ENCODE measurements around the gene EPHB1. TPM values are rescaled to one million over a fixed set of nuclear protein-coding genes. Genes with fewer than 3 reads are reported as not detected.

The EPHB1 gene
- polyA plus RNA-seq, 1 experiment, result 0.11 TPM

DNA sequence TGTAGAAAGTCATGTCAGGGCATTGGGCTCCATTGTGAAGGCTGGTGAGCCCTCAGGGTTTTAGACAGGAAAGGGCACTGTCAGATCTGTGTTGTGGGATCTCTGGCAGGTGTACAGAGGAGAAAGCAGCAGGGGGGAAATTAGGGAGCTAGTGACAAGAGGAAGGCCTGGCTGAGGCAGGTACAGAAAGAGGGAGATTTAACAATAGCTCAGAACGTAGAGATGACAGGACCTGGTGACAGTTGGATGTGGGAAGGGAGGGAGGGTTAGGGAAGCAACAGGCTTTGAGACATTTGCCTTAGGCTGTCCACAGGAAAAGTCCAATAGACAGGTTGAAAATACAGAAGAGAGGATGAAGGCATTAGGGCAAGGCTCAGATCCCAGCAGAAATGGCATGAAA lies 288.1 kb downstream of the EPHB1 start:
- DNase-seq (ENCODE audit: low read depth, low spot score), result no peak
- H3K27me3 ChIP-seq (ENCODE audit: control insufficient read depth, insufficient read depth, low read length), result no peaks in the 10 kb centered on the region
- ChIA-PET POLR2A (no interaction called here), CTCF (no interaction called here)
- H3K27ac ChIP-seq (ENCODE audit: low read depth, low read length), result no peak overlapping the region
- no peaks in the 10 kb centered on the region for H3K9me3 ChIP-seq (ENCODE audit: control insufficient read depth, insufficient read depth, low read length)
- TF ChIP-seq, protein P1, sequence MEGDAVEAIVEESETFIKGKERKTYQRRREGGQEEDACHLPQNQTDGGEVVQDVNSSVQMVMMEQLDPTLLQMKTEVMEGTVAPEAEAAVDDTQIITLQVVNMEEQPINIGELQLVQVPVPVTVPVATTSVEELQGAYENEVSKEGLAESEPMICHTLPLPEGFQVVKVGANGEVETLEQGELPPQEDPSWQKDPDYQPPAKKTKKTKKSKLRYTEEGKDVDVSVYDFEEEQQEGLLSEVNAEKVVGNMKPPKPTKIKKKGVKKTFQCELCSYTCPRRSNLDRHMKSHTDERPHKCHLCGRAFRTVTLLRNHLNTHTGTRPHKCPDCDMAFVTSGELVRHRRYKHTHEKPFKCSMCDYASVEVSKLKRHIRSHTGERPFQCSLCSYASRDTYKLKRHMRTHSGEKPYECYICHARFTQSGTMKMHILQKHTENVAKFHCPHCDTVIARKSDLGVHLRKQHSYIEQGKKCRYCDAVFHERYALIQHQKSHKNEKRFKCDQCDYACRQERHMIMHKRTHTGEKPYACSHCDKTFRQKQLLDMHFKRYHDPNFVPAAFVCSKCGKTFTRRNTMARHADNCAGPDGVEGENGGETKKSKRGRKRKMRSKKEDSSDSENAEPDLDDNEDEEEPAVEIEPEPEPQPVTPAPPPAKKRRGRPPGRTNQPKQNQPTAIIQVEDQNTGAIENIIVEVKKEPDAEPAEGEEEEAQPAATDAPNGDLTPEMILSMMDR (IDR thresholded peaks at IDR 0.05; ENCODE audit: low read depth, low read length), result no peak
- H3K4me3 ChIP-seq (ENCODE audit: low read depth, low read length), result no peak overlapping the region

DNA sequence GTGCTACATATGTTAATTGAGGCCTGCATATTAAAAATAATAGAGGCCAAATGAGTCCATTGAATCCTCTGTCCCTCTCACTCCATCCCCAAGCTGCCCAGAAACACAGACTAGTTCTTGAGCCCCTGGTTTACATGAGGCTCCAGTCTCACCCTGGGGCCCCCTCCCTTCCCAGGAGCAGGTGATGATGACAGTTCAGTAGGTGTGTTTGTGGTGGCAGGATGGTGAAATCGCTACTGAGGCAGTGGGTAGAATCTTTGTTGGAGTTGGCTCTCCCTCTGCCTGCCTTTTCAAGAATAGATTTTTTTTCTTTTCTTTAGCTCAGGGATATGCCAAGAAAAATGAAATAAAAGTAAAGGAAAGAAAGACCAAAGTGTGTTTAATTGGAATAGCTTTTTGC lies 288.7 kb downstream of the EPHB1 start:
- Histone ChIP-seq H3K27ac (ENCODE audit: low read depth, low read length) (no peak overlapping the region), H3K9me3 (ENCODE audit: control insufficient read depth, insufficient read depth, low read length) (no peaks in the 10 kb centered on the region), H3K27me3 (ENCODE audit: control insufficient read depth, insufficient read depth, low read length) (no peaks in the 10 kb centered on the region), H3K4me3 (ENCODE audit: low read depth, low read length) (no peak overlapping the region)
- DNase-seq (ENCODE audit: low read depth, low spot score), result no peak
- TF ChIP-seq, protein P1 (IDR thresholded peaks at IDR 0.05; ENCODE audit: low read depth, low read length), result no peak
- ChIA-PET POLR2A (no interaction called here), CTCF (no interaction called here)

DNA sequence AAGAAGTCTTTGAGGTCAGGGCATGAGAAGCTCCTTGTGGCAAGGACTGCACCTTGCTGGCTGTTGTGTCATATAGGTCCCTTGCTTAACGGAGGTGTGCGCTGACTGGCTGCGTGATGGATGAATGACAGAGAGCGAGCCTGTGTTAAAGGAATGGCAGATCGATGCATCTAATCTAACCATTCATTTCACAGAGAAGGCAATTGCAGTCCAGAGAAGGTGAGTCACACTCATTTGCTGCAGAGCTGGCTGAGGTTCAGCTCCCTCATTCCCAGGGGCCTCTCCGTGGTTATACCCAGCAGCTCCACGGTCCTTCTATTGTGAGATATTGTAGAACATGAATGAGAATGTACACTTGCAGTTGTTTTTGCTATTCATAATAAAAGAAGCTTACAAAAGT lies 289.3 kb downstream of the EPHB1 start:
- POLR2A ChIA-PET, result no interaction called here
- TF ChIP-seq, protein P1 (IDR thresholded peaks at IDR 0.05; ENCODE audit: low read depth, low read length), result no peak

DNA sequence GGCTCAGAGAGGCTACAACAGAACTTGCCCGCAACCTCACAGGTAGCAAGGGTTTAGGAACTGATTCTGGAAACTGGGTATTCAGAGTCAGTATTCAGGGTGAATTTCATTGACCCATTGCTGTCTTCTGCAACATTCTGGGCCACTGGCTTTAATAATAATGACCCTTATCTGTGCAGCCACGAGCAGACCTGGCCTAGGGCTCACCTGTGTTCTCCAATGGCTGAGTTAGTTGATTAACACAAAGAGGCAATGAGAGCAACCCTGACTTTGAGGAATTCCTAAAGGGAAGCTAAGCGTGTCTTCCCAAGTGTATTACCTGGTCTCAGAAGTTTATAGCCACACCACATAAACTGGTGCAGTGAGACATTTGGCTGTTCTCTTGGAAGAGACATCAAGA lies 289.9 kb downstream of the EPHB1 start:
- Histone ChIP-seq H3K9me3 (ENCODE audit: control insufficient read depth, insufficient read depth, low read length) (no peaks in the 10 kb centered on the region), H3K27me3 (ENCODE audit: control insufficient read depth, insufficient read depth, low read length) (no peaks in the 10 kb centered on the region), H3K27ac (ENCODE audit: low read depth, low read length) (no peak overlapping the region), H3K4me3 (ENCODE audit: low read depth, low read length) (no peak overlapping the region)
- TF ChIP-seq, protein P1 (IDR thresholded peaks at IDR 0.05; ENCODE audit: low read depth, low read length), result no peak
- DNase-seq (ENCODE audit: low read depth, low spot score), result no peak
- POLR2A ChIA-PET, result no interaction called here
- CTCF ChIA-PET, result no interaction called here

More for the DNA sequence above, 289.3 kb downstream of the EPHB1 start:
- no peak for DNase-seq (ENCODE audit: low read depth, low spot score)
- H3K4me3 ChIP-seq (ENCODE audit: low read depth, low read length), result no peak overlapping the region
- no peaks in the 10 kb centered on the region for H3K9me3 ChIP-seq (ENCODE audit: control insufficient read depth, insufficient read depth, low read length)
- CTCF ChIA-PET, result no interaction called here
- H3K27ac ChIP-seq (ENCODE audit: low read depth, low read length), result no peak overlapping the region
- no peaks in the 10 kb centered on the region for H3K27me3 ChIP-seq (ENCODE audit: control insufficient read depth, insufficient read depth, low read length)

DNA sequence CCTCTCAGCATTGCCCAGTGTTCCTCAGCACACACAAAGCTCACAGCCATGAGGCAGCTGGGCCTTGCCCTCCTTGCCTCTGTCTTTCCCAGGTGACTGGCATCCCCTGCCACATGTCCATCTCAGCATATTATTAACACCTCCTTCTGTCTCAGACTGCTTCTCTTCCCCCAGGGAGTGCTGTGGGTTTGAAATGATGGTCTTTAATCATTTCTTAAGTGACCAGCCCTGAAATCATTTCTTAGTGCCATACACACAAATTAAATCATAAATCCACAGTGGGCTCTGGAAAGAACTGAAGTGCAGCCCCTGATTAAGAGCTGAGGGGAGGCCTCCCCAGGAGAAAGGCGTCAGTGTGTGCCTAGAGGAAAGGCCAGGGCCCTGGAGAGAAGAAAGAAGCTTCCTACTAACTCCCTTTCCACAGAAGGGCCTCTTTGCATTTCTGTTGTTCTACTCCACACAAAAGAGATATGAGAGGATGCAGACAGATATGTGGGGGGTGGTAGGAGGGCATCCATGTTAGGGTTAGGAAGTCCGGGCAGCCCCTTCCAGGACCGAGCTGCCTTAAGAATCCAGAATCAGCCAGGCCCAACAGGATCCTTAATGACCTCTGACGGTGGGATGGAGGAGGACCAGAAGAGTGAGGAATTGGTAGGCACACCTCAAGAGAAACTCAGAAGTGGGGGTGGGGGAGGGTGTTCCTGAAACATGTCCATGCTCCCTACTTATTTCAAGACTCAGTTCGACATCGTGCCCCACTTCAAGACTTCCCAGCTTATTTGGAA lies 290.8 kb downstream of the EPHB1 start:
- ChIA-PET CTCF (no interaction called here), POLR2A (no interaction called here)

More for the DNA sequence above, 290.8 kb downstream of the EPHB1 start:
- DNase-seq (ENCODE audit: low read depth, low spot score), result no peak
- Histone ChIP-seq H3K9me3 (ENCODE audit: control insufficient read depth, insufficient read depth, low read length) (no peaks in the 10 kb centered on the region), H3K27me3 (ENCODE audit: control insufficient read depth, insufficient read depth, low read length) (no peaks in the 10 kb centered on the region), H3K27ac (ENCODE audit: low read depth, low read length) (no peak overlapping the region), H3K4me3 (ENCODE audit: low read depth, low read length) (no peak overlapping the region)
- TF ChIP-seq, protein P1 (IDR thresholded peaks at IDR 0.05; ENCODE audit: low read depth, low read length), result no peak
